Endothelial cell of umbilical vein (primary cell): ENCODE results near the gene MED27.

ENCODE experiments used
- EZH2 ChIP-seq: IDR thresholded peaks from 2 replicates; pipeline ENCODE4 v1.6.1; 2012; ENCODE audit warnings: borderline replicate concordance, low read depth, mild to moderate bottlenecking, moderate library complexity, low read length, inconsistent platforms; ENCODE audit not compliant: severe bottlenecking
- FOS ChIP-seq: IDR thresholded peaks from 2 replicates; pipeline ENCODE4 v1.6.1; 2011; ENCODE audit warnings: mild to moderate bottlenecking, low read length, moderate library complexity, borderline replicate concordance; ENCODE audit not compliant: insufficient read depth
- GATA2 ChIP-seq: IDR thresholded peaks from 2 replicates; pipeline ENCODE4 v1.7.0; 2011; ENCODE audit warnings: low read depth, mild to moderate bottlenecking, moderate library complexity, mixed read lengths, low read length; ENCODE audit not compliant: insufficient read length, insufficient read depth
- JUN ChIP-seq: IDR thresholded peaks from 2 replicates; pipeline ENCODE4 v1.6.1; 2011; ENCODE audit warnings: borderline replicate concordance, low read depth; ENCODE audit not compliant: insufficient read length, insufficient read depth
- MYC ChIP-seq: IDR thresholded peaks from one replicate; pipeline ENCODE4 v1.6.1; 2011; ENCODE audit warnings: mild to moderate bottlenecking, low read depth, low read length
- POLR2A ChIP-seq: IDR thresholded peaks from 2 replicates; pipeline ENCODE4 v1.6.1; 2012; ENCODE audit warnings: low read depth, mild to moderate bottlenecking, control low read depth, low read length
- POLR2AphosphoS5 ChIP-seq: IDR thresholded peaks from 2 replicates; pipeline ENCODE4 v1.6.1; 2012; ENCODE audit warnings: low read depth, mild to moderate bottlenecking, control low read depth, low read length, moderate library complexity; ENCODE audit not compliant: insufficient read depth
- TF ChIP-seq, protein P1 (sequence below), 2 donors: IDR thresholded peaks; 1 replicate in 1 of 2; 2 replicates in 1 of 2; pipeline ENCODE4 v1.5.1; 2011; ENCODE audit warnings: low read length in 2 of 2, mild to moderate bottlenecking in 2 of 2, moderate library complexity in 2 of 2, control low read depth in 1 of 2, inconsistent platforms in 1 of 2, low read depth in 1 of 2; ENCODE audit not compliant: insufficient read depth in 1 of 2; ENCODE audit errors: extremely low read depth in 1 of 2
- TF ChIP-seq, protein P2 (sequence below): IDR thresholded peaks from 2 replicates; pipeline ENCODE4 v1.6.1; 2011; ENCODE audit not compliant: insufficient read depth, insufficient read length

DNA sequence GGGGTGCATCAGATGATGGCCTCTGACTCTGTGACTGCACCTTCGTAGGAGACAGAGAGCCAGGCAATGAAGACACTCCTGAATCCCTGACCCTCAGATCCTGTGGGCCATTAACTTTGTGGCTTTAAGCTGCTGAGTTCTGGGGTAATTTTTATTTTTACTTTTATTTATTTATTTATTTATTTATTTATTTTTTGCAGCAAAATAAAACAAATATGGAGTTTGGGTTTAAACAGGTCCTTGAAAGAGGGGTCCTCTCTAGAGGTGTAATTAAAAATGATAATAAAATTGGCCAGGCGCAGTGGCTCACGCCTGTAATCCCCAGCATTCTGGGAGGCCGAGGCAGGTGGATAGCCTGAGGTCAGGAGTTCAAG is 234.9 kb downstream of the MED27 start:
- TF ChIP-seq, protein P1, sequence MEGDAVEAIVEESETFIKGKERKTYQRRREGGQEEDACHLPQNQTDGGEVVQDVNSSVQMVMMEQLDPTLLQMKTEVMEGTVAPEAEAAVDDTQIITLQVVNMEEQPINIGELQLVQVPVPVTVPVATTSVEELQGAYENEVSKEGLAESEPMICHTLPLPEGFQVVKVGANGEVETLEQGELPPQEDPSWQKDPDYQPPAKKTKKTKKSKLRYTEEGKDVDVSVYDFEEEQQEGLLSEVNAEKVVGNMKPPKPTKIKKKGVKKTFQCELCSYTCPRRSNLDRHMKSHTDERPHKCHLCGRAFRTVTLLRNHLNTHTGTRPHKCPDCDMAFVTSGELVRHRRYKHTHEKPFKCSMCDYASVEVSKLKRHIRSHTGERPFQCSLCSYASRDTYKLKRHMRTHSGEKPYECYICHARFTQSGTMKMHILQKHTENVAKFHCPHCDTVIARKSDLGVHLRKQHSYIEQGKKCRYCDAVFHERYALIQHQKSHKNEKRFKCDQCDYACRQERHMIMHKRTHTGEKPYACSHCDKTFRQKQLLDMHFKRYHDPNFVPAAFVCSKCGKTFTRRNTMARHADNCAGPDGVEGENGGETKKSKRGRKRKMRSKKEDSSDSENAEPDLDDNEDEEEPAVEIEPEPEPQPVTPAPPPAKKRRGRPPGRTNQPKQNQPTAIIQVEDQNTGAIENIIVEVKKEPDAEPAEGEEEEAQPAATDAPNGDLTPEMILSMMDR (IDR thresholded peaks at IDR 0.05; ENCODE audit: extremely low read depth in 1 of 2, insufficient read depth in 1 of 2, low read depth in 1 of 2, low read length in 2 of 2), result no peak
- TF ChIP-seq EZH2 (no peak), POLR2A (no peak), POLR2AphosphoS5 (no peak), MYC (no peak), GATA2 (no peak), JUN (no peak), FOS (no peak)
- TF ChIP-seq, protein P2, sequence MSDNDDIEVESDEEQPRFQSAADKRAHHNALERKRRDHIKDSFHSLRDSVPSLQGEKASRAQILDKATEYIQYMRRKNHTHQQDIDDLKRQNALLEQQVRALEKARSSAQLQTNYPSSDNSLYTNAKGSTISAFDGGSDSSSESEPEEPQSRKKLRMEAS, result no peak
